GM21423 (cell line): ENCODE results near the gene SPOUT1.
"Not testable (repeated sequence)": the region's sequence is repeated elsewhere in the genome, so short reads cannot be mapped to it uniquely, and the experiment has no call there.

Experiments used
- ATAC-seq: cut with Tn5 transposase; IDR thresholded peaks from one replicate; pipeline ENCODE4 v1.9.1; 2021; ENCODE audit warnings: mild to moderate bottlenecking, moderate library complexity; ENCODE audit not compliant: unreplicated experiment

The SPOUT1 gene

GRCh38 chr9:128829477-128830251 is at the start of gene SPOUT1:
SPOUT1 (minus strand) TSS chr9:128829794; CDS start chr9:128829780, 14 bp downstream.
- ATAC-seq = peak; percentile 98

DNA sequence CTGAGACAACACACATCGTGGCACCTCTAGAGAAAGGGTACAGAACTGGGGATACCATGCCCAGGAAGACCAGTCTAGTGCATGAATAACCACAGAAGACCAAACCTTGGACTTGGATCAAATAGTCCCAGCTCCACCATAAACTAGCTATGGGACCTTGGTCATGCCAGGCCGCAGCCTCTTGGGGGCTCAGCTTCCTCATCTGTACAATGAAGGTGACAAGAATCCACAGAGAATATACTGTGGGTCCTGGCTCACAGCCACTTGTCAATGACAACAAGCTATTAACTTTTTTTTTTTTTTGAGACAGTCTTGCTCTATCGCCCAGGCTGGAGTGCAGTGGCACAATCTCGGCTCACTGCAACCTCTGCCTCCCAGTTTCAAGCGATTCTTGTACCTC is 48.3 kb upstream of the SPOUT1 start:
- ATAC-seq = no peak

- not testable (repeated sequence) for ATAC-seq
These were observed 41.3 kb upstream of the SPOUT1 start for GRCh38 chr9:128870941-128871265.

DNA sequence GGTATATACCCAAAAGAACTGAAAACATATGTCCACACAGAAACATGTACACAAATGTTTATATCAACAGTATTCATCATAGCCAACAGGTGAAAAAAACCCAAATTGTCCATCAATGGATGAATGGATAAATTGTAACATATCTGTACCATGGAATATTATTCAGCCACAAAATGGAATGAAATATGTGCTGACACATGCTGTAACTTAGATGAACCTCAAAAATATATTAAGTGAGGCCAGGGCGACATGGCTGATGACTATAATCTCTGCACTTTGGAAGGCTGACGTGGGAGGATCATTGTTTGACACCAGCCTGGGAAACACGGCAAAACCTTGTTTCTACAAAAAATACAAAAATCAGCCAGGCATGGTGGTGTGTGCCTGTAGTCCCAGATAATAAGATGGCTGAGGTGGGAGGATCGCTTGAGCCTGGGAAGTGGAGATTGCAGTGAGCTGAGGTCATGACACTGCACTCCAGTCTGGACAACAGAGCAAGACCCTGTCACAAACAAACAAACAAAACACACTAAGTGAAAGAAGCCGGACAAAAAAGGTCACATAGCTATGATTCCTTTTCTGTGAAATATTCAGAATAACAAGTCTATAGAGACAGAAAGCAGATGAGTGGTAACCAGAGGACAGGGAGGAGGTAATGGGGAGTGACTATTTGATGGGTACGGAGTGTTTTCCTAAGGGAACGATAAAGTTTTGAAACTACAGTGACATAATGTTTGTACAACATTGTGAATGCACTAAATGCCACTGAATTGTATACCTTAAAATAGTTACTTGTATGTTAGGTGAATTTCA is 40.7 kb upstream of the SPOUT1 start:
- no peak for ATAC-seq

DNA sequence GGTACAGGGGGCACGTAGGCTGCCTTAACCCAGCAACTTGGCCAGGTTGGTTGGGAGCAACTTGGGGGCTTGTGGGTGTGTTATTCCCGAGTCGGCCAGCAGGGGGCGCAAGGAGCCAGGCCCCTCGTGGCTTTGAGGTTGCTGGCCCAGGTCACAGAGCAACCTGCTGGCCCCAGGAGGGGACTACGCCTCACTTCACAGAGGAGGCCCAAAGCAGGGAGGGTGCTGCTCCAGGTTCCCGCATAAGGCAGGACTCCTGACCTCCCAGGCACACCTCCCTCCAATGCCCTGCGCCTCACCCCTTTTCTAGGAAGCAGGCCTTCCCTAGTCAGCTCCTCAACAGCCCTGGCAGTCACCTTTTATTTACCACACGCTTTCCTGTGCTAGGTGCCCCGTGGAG is 34.1 kb upstream of the SPOUT1 start:
- ATAC-seq = peak; percentile 58

- ATAC-seq = no peak
These were observed 32.8 kb upstream of the SPOUT1 start for GRCh38 chr9:128862401-128862851.

DNA sequence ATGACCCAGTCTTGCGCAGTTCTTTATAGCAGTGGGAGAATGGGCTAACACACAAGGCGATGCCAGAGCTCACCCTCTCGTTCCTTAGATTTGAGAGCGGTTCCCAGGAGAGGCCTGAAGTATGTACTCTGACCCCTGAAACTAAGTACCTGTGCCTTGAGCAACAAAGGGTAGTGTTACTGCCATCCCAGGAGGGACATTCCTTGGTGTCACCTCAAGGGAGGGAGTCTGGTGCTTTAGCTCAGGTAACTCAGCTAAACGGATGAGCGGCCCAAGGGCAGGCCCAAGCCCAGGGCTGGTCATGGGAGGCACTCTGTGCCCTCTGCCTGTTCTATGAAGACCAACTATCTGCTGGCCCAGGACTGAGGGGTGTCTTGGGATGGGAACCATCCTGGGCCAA is 31.9 kb upstream of the SPOUT1 start:
- no peak for ATAC-seq

DNA sequence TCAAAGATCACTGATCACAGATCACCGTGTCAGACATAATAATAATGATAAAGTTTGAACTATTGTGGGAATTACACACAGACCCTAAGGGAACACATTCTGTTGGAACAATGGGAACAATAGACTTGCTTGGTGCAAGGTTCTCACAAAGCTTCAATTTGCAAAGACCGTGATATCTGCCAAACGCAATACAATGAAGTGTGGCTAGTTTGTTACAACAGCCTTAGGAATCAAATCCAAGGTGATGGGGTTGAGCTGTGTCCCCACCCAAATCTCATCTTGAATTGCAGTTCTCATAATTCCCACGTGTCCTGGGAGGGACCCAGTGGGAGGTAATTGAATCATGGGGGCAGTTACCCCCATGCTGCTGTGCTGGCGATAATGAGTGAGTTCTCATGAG is 31.3 kb upstream of the SPOUT1 start:
- no peak for ATAC-seq

GRCh38 chr9:128858476-128858875 is 28.9 kb upstream of the SPOUT1 start:
- ATAC-seq = not testable (repeated sequence)

- not testable (repeated sequence) for ATAC-seq
These were observed 24.9 kb upstream of the SPOUT1 start for GRCh38 chr9:128854454-128854853.

- ATAC-seq = not testable (repeated sequence)
These were observed 23.1 kb upstream of the SPOUT1 start for GRCh38 chr9:128852646-128853045.

DNA sequence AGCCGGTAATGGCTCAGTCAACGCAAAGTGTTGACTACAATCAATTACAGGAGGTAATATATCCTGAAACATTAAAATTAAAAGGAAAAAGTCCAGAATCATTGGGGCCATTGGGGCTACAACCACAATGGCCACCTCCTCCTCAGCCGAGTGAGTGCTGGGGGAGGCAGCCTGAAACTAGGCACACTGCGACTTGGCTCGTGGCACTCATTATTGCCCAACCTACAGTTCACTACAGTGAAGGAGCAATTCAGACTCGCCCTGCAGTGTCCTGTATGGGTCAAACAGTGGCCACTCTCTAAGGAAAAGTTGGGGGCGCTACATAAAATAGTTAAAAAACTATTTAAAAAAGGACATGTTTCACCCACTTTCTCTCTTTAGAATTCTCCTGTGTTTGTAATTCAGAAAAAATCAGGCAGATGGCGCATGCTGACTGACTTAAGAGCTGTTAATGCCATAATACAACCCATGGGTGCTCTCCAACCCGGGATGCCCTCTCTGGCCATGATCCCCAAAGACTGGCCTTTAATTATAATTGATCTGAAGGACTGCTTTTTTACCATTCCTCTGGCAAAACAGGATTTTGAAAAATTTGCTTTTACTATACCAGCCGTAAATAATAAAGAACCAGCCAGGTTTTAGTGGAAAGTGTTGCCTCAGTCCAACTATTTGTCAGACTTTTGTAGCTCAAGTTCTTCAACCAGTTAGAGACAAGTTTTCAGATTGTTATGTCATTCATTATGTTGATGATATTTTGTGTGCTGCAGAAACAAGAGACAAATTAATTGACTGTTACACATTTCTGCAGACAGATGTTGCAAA is 22.4 kb upstream of the SPOUT1 start:
- ATAC-seq = not testable (repeated sequence)

GRCh38 chr9:128851024-128851423 is 21.4 kb upstream of the SPOUT1 start:
- ATAC-seq = not testable (repeated sequence)

- ATAC-seq = no peak
These were observed 18.2 kb upstream of the SPOUT1 start for GRCh38 chr9:128847803-128848202.

GRCh38 chr9:128846680-128847030 is 17.1 kb upstream of the SPOUT1 start:
- ATAC-seq = no peak

DNA sequence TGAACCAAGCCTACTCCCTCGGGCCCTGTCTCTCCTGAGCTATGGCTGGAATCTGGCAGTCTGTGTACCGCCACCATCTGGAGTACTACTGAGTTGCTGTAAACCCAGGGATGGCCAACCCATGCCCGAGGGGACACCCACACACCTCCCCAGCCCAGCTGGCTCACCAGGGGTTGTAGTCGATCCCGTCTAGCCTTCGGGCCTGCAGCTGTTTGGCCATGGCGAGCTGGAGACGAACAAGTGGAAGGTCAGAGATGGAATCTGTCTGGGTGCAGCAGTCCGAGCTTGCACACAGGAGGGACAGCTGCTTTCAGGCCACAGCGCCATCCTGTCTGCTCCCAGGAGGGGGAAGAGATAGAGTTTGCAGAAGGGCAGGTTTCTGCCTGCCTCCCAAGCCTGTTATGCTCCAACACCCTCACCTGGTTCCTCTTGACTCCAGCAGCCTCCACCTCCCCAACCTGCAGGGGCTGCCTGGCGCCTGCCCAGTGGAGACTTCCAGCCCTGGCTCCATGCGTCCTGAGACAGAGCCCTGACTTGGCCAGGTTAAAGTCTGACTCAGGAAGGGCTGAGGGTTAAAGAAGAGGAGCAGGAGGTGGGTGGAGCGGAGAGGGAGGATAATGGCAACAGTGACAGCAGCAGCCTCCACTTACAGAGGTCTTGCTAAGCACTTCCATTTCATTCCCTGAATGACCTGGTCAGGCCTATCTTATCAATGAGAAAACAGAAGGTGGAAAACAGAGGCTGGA is 15.8 kb upstream of the SPOUT1 start:
- ATAC-seq = no peak

GRCh38 chr9:128843171-128843570 is 13.6 kb upstream of the SPOUT1 start:
- ATAC-seq = not testable (repeated sequence)

- no peak for ATAC-seq
These were observed 12.3 kb upstream of the SPOUT1 start for GRCh38 chr9:128841694-128842492.

- no peak for ATAC-seq
These were observed 10.9 kb upstream of the SPOUT1 start for GRCh38 chr9:128840524-128840923.

GRCh38 chr9:128838338-128838737 is 8.7 kb upstream of the SPOUT1 start:
- ATAC-seq = no peak
